GM12878 (cell line): ENCODE data around the gene FERMT3. TPM values are rescaled to one million over a fixed set of nuclear protein-coding genes. Genes with fewer than 3 reads are reported as not detected.

ENCODE experiments used
- BMI1 ChIP-seq: fragments of 450-650 bp; IDR thresholded peaks from 2 replicates; pipeline ENCODE4 v1.6.1; 2016; ENCODE audit warnings: mild to moderate bottlenecking, moderate library complexity, borderline replicate concordance
- CBX3 ChIP-seq: fragments of 200-600 bp; sonication (generic); IDR thresholded peaks from 2 replicates; pipeline ENCODE4 v1.6.1; 2016; ENCODE audit warnings: low read depth, borderline replicate concordance
- CHD1 ChIP-seq: IDR thresholded peaks from 2 replicates; pipeline ENCODE4 v1.6.1; 2012; ENCODE audit warnings: low read depth, low read length, improper control_type of control experiment
- FOXM1 ChIP-seq: IDR thresholded peaks from 2 replicates; pipeline ENCODE4 v1.6.1; 2012; ENCODE audit warnings: low read depth, mild to moderate bottlenecking, inconsistent platforms, low read length, moderate library complexity
- IKZF2 ChIP-seq, 2 experiments: fragments of 450-650 bp; IDR thresholded peaks; 2 replicates each; pipeline ENCODE4 v1.6.1; 2017; ENCODE audit warnings: mild to moderate bottlenecking in 2 of 2, moderate library complexity in 2 of 2
- KDM1A ChIP-seq: fragments of 200-600 bp; sonication (generic); IDR thresholded peaks from 2 replicates; pipeline ENCODE4 v1.6.1; 2016; ENCODE audit warnings: borderline replicate concordance
- MTA3 ChIP-seq: IDR thresholded peaks from 2 replicates; pipeline ENCODE4 v1.6.1; 2012; ENCODE audit warnings: low read length, inconsistent platforms, borderline replicate concordance
- NR2C2 ChIP-seq: IDR thresholded peaks from 2 replicates; pipeline ENCODE4 v1.6.1; 2011; ENCODE audit warnings: borderline replicate concordance, low read depth; ENCODE audit not compliant: control insufficient read depth, insufficient read length
- PAX5 ChIP-seq: IDR thresholded peaks from 2 replicates; pipeline ENCODE4 v1.6.1; 2011; ENCODE audit warnings: low read depth, low read length, borderline replicate concordance
- RB1 ChIP-seq: fragments of 450-650 bp; formaldehyde crosslinking; IDR thresholded peaks from 2 replicates; pipeline ENCODE4 v1.6.1; 2017; ENCODE audit warnings: mild to moderate bottlenecking, borderline replicate concordance
- RELA ChIP-seq: fragments of 450-650 bp; IDR thresholded peaks from 2 replicates; pipeline ENCODE4 v1.8.0; 2014; ENCODE audit warnings: borderline replicate concordance; ENCODE audit not compliant: partially characterized antibody
- SP1 ChIP-seq: IDR thresholded peaks from one replicate; pipeline ENCODE4 v1.6.1; 2011; ENCODE audit warnings: low read depth, low read length
- STAT3 ChIP-seq: IDR thresholded peaks from 2 replicates; pipeline ENCODE4 v1.6.1; 2011; ENCODE audit warnings: low read depth, low read length, improper control_type of control experiment
- TAF1 ChIP-seq: IDR thresholded peaks from 2 replicates; pipeline ENCODE4 v1.6.1; 2011; ENCODE audit warnings: mild to moderate bottlenecking, low read depth, low read length, borderline replicate concordance
- ZNF217 ChIP-seq: fragments of 450-650 bp; IDR thresholded peaks from 2 replicates; pipeline ENCODE4 v1.6.1; 2017; ENCODE audit warnings: antibody characterized with exemption, mild to moderate bottlenecking
- ZNF24 ChIP-seq: fragments of 450-650 bp; IDR thresholded peaks from 2 replicates; pipeline ENCODE4 v1.6.1; 2017; ENCODE audit warnings: antibody characterized with exemption, mild to moderate bottlenecking
- polyA plus RNA-seq, 11 experiments: library from polyadenylated mRNA; depleted of rRNA in 4 of 11; unstranded in 6 of 11; stranded (reverse) in 5 of 11; fragments of >200 nt; fragmentation: Nextera tagmentation in 4 of 11; fragmentation: Illumina TruSeq in 1 of 11; extraction: Ambion mirVana in 4 of 11; extraction: Trizol in 1 of 11; gene quantifications; 1 replicate in 1 of 11; 2 replicates in 10 of 11; pipeline versions ENCODE4 v1.2.1 to v1.2.3, GENCODE V29; 2011 to 2016; ENCODE audit warnings: inconsistent platforms in 2 of 11, missing spikeins in 2 of 11, low read depth in 1 of 11
- total RNA-seq, 4 experiments: library from RNA; depleted of rRNA in 3 of 4; stranded (reverse); fragments of >200 nt in 3 of 4; fragmentation: Illumina TruSeq in 1 of 4; extraction: Trizol in 1 of 4; gene quantifications; 2 replicates each; pipeline versions ENCODE4 v1.2.1 to v1.2.3, GENCODE V29; 2013 to 2021
- TF ChIP-seq, protein P1 (sequence below): fragments of 450-650 bp; IDR thresholded peaks from 2 replicates; pipeline ENCODE4 v1.6.1; 2016; ENCODE audit warnings: mild to moderate bottlenecking, moderate library complexity, borderline replicate concordance
- TF ChIP-seq, protein P2 (sequence below): fragments of 450-650 bp; IDR thresholded peaks from 2 replicates; pipeline ENCODE4 v1.6.1; 2017; ENCODE audit warnings: mild to moderate bottlenecking, moderate library complexity
- TF ChIP-seq, protein P3 (sequence below): fragments of 450-650 bp; IDR thresholded peaks from 2 replicates; pipeline ENCODE4 v1.6.1; 2016; ENCODE audit warnings: mild to moderate bottlenecking
- TF ChIP-seq, protein P4 (sequence below): IDR thresholded peaks from 2 replicates; pipeline ENCODE4 v1.6.1; 2012; ENCODE audit warnings: low read depth, low read length, improper control_type of control experiment

Gene FERMT3
- total and polyA plus RNA-seq, 10 of the 15 experiments (the other 5 are each of a cell fraction or from before 2014, with no cell fraction given) = 2.0 to 211 (median 114) TPM

DNA sequence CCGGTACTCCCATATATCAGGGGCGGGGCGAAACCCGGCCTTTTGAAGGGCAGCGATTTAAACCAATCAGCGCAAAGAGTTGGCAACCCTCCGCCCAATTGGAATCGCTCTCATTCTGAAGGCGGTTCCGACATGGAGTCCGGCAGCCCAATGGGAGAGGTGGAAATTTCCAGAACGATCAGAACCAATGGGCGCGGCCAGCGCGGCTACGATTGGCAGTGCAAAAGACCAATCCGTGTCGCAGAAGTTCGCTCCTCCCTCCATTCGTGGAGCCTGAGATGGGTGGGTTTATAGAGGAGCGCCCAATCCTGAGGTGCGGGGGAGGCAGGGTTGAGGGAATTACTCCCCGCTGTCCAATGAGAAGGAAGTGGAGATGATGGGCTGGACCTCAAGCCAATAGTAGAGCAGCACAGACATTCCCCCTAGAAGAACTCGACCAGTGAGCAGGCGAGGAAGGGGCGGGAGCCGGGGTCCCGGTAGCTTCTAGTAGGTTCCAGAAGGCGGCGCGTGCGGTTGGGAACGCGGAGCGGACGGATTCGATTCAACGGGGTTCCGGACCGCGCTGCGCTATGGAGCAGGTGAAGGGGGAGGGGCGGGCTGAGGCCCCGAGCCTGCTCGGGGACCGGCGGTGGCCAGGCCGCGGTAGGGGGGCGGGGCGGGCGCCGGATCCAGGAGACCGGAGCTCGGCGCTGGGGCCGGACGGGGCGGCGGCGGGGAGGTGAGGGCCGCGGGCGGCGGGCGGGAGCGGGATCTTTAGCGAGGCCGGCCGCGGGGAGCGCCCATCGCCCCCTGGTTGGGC is 20.6 kb upstream of the FERMT3 start, which contains the start of gene STIP1 (continued):
- TF ChIP-seq MTA3 = no peak
- no peak for TF ChIP-seq ZNF24
- TF ChIP-seq, protein P1, sequence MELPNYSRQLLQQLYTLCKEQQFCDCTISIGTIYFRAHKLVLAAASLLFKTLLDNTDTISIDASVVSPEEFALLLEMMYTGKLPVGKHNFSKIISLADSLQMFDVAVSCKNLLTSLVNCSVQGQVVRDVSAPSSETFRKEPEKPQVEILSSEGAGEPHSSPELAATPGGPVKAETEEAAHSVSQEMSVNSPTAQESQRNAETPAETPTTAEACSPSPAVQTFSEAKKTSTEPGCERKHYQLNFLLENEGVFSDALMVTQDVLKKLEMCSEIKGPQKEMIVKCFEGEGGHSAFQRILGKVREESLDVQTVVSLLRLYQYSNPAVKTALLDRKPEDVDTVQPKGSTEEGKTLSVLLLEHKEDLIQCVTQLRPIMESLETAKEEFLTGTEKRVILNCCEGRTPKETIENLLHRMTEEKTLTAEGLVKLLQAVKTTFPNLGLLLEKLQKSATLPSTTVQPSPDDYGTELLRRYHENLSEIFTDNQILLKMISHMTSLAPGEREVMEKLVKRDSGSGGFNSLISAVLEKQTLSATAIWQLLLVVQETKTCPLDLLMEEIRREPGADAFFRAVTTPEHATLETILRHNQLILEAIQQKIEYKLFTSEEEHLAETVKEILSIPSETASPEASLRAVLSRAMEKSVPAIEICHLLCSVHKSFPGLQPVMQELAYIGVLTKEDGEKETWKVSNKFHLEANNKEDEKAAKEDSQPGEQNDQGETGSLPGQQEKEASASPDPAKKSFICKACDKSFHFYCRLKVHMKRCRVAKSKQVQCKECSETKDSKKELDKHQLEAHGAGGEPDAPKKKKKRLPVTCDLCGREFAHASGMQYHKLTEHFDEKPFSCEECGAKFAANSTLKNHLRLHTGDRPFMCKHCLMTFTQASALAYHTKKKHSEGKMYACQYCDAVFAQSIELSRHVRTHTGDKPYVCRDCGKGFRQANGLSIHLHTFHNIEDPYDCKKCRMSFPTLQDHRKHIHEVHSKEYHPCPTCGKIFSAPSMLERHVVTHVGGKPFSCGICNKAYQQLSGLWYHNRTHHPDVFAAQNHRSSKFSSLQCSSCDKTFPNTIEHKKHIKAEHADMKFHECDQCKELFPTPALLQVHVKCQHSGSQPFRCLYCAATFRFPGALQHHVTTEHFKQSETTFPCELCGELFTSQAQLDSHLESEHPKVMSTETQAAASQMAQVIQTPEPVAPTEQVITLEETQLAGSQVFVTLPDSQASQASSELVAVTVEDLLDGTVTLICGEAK = peak; percentile 84; the same call in 1 of the 2 replicates
- no peak for TF ChIP-seq NR2C2
- TF ChIP-seq, protein P2, sequence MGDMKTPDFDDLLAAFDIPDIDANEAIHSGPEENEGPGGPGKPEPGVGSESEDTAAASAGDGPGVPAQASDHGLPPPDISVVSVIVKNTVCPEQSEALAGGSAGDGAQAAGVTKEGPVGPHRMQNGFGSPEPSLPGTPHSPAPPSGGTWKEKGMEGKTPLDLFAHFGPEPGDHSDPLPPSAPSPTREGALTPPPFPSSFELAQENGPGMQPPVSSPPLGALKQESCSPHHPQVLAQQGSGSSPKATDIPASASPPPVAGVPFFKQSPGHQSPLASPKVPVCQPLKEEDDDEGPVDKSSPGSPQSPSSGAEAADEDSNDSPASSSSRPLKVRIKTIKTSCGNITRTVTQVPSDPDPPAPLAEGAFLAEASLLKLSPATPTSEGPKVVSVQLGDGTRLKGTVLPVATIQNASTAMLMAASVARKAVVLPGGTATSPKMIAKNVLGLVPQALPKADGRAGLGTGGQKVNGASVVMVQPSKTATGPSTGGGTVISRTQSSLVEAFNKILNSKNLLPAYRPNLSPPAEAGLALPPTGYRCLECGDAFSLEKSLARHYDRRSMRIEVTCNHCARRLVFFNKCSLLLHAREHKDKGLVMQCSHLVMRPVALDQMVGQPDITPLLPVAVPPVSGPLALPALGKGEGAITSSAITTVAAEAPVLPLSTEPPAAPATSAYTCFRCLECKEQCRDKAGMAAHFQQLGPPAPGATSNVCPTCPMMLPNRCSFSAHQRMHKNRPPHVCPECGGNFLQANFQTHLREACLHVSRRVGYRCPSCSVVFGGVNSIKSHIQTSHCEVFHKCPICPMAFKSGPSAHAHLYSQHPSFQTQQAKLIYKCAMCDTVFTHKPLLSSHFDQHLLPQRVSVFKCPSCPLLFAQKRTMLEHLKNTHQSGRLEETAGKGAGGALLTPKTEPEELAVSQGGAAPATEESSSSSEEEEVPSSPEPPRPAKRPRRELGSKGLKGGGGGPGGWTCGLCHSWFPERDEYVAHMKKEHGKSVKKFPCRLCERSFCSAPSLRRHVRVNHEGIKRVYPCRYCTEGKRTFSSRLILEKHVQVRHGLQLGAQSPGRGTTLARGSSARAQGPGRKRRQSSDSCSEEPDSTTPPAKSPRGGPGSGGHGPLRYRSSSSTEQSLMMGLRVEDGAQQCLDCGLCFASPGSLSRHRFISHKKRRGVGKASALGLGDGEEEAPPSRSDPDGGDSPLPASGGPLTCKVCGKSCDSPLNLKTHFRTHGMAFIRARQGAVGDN = no peak
- TF ChIP-seq TAF1 = peak; percentile 94
- no peak for TF ChIP-seq CHD1
- TF ChIP-seq, protein P3, sequence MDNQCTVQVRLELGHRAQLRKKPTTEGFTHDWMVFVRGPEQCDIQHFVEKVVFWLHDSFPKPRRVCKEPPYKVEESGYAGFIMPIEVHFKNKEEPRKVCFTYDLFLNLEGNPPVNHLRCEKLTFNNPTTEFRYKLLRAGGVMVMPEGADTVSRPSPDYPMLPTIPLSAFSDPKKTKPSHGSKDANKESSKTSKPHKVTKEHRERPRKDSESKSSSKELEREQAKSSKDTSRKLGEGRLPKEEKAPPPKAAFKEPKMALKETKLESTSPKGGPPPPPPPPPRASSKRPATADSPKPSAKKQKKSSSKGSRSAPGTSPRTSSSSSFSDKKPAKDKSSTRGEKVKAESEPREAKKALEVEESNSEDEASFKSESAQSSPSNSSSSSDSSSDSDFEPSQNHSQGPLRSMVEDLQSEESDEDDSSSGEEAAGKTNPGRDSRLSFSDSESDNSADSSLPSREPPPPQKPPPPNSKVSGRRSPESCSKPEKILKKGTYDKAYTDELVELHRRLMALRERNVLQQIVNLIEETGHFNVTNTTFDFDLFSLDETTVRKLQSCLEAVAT = peak; percentile 52; the same call in 1 of the 2 replicates
- peak; percentile 98 for TF ChIP-seq SP1
- peak in 1 of 2 experiments; percentile 26; a peak in 1 of 4 replicates for TF ChIP-seq IKZF2 (IDR thresholded peaks at IDR 0.05)
- TF ChIP-seq PAX5 = no peak; the same call in 1 of the 2 replicates
- TF ChIP-seq RB1 = no peak
- TF ChIP-seq FOXM1 = peak; percentile 78; the same call in 1 of the 2 replicates
- TF ChIP-seq BMI1 = no peak
- TF ChIP-seq, protein P4, sequence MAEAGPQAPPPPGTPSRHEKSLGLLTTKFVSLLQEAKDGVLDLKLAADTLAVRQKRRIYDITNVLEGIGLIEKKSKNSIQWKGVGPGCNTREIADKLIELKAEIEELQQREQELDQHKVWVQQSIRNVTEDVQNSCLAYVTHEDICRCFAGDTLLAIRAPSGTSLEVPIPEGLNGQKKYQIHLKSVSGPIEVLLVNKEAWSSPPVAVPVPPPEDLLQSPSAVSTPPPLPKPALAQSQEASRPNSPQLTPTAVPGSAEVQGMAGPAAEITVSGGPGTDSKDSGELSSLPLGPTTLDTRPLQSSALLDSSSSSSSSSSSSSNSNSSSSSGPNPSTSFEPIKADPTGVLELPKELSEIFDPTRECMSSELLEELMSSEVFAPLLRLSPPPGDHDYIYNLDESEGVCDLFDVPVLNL = peak; percentile 36; the same call in 1 of the 2 replicates
- no peak for TF ChIP-seq RELA
- no peak for TF ChIP-seq CBX3
- TF ChIP-seq KDM1A = no peak
- no peak for TF ChIP-seq ZNF217
- no peak for TF ChIP-seq STAT3
